NCI-H187 treated with DMSO at 0.1 percent for 48 hours (cell line): Measurements from ENCODE around the gene CRYM.
"Not testable (repeated sequence)": the region's sequence is repeated elsewhere in the genome, so short reads cannot be mapped to it uniquely, and the experiment has no call there.

Experiments
- DNase-seq: peaks from one replicate; lab custom pipeline; 2025; lab: John Stamatoyannopoulos, UW

The CRYM gene

DNA sequence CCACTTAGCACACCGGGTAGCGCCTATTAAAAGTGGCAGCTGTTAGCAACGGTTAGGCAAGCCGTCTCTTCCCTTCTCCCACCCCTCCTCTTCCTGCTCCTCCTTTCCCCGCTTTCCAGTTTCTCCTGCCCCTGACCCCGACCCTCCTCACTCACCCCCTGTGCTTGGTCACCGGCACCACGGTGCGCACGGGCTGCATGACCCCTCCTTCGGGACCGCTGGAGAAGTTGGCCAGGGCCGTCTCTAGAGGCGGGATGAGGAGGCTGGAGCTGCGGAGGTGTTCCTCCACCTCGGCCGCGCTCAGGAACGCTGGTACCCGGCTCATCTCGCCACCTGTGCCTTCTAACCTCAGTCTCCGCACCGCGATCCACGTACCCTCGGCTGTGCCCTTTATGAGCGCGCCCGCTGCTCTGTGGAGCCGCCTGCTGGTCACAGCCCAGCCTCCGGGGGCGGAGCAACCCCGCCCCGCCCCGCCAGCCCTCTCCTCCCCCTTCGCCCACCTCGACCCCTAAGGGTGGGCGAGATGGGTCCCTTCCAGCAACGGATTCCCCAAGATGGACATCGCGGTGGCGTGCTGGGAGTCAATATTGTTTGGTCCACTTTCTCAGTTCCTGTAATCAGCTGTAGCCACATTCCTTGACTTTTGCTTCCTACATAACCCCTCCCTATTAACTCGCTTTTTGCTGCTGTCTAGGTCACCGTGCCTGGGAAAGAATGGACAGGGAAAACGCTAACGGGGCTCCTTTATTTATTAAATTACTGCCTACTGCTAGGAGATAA is at the start of gene CRYM:
Gene CRYM, minus strand, starts transcription at position 364 of the 780 bp plus-strand sequence. Its CDS starts 39 bp downstream, at position 325.
- DNase-seq, result no peak

DNA sequence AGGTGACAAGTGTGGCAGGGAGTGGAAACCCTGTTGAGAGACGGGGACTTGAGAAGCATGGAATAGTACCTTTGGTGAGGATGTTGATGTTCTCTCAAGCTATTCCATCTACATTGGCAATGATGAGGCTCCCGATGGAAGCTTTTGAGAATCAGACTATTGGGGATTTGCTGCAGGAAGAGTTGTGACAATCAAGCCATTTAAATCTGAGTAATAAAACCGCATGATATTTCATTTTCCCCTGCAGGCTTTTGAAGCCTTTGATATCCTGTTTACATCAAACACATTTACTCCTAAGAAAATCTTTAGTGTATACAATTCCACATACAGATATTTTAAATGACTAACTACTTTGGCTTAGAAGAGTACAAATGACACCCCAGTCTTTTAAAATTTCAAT is 49.0 kb upstream of the CRYM start:
- no peak for DNase-seq

- DNase-seq, result no peak
These were observed 48.4 kb upstream of the CRYM start for GRCh38 chr16:21326459-21326858.

DNA sequence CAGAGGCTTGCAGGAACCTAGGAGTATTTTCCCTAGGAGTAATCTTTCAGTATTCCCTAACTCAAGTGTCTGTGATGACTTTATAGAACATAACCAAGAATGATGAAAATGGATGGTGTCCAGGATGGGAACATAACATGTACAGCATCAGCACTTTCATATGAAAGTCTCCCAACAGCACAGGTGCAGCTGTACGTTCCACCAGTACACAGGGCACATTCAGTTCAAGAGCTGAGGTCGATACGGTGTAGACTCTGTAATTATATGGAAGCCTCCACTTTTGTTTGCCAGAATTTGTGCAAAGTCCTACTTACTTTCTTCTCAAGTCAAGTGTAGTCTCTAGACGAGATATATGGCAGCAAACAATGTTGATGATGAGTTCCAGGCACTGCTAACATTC is 46.2 kb upstream of the CRYM start:
- DNase-seq, result no peak

DNA sequence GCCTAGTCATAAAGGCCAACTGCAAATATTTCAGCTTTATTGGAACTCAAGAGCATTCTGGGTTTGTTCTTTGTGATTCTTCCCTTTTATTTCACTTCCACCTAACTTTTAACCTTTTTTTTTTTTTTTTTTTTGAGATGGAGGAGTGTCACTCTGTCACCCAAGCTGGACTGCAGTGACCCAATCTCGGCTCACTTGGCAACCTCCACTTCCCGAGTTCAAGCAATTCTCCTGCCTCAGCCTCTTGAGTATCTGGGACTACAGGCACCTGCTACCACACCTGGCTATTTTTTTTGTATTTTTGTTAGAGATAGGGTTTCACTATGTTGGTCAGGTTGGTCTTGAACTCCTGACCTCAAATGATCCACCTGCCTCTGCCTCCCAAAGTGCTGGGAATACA is 44.2 kb upstream of the CRYM start:
- not testable (repeated sequence) for DNase-seq

GRCh38 chr16:21321736-21322135 is 43.6 kb upstream of the CRYM start:
- no peak for DNase-seq

DNA sequence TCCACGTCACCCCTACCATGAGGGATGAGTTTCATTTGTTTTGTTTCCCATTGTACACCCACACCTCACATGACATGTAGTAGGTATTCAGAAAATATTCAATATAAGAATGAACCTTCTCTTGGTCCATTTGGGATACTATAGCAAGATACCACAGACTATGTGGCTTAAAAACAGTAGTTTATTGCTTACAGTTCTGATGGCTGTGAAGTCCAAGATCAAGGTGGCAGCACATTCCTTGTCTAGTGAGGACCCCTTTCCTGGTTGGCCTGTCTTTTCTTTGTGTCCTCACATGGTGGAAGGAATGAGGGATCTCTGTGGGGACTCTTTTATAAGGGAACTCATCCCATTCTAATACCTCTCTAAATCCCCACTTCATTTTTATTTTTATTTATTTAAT is 36.2 kb upstream of the CRYM start:
- no peak for DNase-seq

- DNase-seq, result not testable (repeated sequence)
These were observed 34.8 kb upstream of the CRYM start for GRCh38 chr16:21312863-21313372.

- not testable (repeated sequence) for DNase-seq
These were observed 34.0 kb upstream of the CRYM start for GRCh38 chr16:21312046-21312445.

GRCh38 chr16:21306712-21307111 is 28.6 kb upstream of the CRYM start:
- not testable (repeated sequence) for DNase-seq

DNA sequence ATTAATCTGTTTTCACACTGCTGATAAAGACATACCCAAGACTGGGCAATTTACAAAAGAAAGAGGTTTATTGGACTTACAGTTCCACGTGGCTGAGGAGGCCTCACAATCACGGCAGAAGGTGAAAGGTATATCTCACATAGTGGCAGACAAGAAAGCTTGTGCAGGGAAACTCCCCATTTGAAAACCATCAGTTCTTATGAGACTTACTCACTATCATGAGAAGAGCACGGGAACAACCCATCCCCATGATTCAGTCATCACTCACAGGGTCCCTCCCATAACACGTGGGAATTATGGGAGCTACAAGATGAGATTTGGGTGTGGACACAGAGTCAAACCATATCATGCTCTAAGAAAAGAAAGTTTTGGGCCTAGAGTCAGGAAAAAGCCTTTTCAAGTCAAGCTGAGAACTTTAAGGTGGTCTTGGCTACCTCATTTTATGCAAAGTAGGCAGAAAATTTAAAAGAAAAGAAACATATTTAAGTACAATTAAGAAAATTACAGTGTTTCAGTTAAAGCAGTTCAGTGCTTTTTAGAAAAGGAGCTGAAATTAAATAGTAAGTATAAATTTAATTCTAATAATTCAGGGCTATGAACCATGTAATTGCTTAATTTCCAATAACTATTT is 24.9 kb upstream of the CRYM start:
- no peak for DNase-seq

DNA sequence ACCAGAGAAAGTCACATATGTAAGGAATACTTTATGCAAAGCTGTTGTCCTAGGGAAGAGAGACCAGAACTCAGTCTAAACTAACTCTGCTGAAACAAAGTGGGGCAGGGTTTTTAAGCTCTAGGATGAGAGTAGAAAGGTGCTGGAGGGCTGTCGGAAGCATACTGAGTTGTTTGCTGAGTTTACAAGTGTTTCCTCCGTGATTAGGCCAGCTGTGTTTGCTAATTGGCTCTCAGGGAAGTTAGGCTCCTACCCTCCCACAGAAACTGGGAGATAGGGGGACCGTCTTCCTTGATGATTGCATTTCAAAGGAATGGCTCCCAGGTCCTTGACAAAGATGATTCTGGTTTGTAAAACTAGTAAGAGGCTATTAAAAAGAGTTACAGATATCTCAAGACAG is 24.4 kb upstream of the CRYM start:
- DNase-seq, result no peak

- DNase-seq, result no peak
These were observed 23.8 kb upstream of the CRYM start for GRCh38 chr16:21301895-21302291.

DNA sequence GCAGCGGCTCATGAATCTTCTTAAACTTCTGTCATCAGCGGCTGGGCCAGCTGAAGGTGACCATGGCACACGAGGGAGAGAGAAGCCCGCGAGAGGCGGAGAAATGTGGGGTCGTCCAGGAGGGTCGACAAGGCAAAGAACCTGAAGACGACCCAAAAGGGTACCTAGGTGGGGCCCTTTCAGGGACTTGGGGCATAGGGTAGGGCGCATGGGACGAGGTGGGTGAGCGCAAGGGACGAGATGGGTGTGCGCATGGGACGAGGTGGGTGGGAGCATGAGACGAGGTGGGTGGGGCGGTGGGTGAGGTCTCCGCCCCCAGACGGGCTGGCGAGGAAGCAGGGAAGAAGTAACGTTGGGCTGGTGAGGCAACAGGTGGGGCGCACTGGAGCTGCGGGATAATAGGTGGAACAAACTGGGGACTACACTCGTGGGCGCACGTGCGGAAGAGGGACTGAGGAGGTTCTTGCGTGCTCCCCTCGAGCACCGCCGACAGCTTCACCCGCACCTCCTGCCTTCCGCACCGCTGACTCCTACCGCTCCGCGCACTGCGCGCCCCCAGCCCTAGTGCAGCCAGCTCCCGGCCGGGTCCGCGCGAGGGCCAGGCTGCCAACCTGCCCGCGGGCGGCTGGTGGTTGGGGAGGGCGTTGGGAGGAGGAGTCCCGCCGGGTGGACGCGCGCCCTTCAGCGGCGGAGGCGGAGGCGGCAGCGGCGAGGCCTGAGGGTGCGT is 23.2 kb upstream of the CRYM start:
- no peak for DNase-seq

DNA sequence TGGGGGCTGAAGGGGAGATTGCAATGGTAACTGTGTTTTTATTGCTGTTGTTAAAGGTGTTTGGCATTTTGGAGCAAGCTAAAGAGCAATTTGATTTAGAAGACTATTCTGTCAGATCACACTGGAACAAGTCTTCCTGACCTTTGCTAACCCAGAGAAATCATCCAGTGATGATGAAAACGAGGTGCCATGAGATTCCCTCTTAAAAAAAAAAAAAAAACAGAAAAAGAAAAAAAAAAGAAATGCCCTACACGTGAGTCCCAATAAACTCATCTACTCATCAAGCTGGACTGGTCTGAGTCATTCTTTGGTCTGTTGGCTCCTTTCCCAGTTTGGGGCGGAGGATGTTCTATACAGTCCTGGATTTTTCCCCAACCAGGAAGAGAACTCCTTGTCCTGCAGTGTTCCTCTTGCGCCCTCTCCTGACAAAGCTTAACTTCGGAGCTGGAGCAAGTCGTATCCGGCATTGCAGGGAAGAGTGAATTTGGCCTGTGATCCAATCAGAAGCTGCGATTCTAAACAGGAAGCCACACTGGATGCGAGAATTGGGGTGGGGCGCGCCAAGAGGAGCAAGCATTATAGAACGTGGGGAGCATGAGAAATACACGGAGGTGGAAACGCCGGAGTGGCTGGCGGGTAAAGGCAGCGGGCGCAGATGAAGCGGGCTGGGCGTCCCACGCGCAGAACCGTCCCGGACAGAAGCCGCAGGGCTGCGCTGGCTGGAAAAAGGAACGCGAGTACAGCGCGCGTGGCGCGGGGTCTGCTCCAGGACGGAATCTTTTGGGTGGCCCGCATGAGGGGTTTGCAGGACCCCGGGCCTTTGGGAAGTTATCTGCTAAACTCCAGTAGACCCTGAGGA is 22.4 kb upstream of the CRYM start:
- peak; percentile 48 for DNase-seq

DNA sequence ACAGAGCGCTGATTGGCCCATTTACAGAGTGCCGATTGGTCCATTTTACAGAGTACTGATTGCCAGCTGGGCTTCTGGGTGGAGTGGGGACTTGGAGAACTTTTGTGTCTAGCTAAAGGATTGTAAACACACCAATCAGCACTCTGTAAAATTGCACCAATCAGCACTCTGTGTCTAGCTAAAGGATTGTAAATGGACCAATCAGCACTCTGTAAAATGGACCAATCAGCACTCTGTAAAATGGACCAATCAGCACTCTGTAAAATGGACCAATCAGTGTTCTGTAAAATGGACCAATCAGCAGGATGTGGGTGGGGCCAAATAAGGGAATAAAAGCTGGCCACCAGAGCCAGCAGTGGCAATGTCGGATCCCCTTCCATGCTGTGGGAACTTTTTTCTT is 11.7 kb upstream of the CRYM start:
- not testable (repeated sequence) for DNase-seq

DNA sequence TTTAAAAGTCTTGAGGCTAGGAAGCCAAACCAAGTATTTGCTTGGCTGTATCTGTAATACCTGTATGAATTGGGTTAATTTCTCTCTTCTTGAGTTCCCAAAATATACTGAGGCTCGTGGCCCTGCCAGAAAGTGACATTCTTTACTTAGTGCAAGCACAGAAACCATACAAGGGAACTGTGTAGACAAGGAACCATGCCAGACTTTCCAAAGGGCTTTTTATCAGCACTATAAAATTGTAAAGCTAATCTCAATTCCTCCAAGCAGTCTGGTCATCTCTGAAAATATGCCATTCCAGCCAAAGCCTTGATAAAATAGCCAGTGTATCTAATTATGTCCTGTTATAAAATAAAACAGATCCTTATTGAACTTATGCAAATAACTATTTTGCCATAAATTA is 7.2 kb upstream of the CRYM start:
- DNase-seq, result no peak

DNA sequence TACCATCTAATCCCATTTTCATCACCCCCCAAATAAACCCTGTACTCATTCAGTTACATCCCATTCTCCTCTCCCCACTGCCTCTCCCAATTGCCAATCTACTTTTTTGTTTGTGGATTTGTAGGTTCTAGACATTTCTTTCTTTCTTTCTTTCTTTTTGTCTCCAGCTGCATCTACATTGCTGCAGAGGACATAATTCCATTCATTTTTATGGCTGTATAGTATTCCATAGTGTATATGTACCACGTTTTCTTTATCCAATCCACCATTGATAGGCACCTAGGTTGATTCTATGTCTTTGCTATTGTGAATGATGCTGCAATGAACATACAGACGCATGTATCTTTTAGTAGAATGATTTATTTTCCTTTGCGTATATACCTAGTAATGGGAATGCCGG is 6.3 kb upstream of the CRYM start:
- no peak for DNase-seq

DNA sequence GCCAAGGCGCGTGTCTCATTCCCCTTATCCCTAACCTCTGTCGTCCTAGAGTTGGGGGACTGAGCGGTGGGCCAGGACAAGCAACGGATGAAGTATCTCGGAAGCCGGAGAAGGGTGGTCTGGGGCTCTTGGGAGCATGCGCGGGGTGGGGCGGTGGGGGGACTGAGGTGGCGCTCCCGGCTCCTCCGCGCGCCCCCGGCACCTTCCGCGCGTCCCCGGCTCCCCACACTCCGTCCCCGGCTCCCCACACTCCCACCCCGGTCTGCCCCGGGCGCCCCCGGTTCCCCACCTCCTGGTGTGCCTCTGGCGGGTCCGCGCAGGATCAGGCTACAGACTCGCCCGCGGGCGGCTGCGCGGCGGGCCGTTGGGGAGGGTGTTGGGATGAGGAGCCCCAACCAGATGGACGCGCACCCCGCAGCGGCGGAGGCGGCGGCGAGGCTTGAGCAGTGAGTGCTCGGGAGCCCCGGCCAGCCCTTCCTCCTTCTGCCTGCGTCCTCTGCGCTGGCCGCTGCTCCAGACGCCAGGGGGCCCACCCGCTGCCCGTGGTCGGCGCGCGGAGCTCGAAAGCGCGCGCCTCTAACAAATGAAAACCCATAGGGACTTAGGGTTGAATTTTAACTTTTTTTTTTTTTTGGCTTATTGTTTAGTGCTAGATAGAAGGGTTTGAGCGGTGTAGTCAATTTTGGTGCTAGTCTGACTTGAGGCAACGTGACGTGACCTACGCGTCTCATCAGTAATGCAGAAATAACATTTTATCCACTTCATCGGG is 5.6 kb upstream of the CRYM start:
- no peak for DNase-seq

- DNase-seq, result no peak
These were observed 3.8 kb upstream of the CRYM start for GRCh38 chr16:21281698-21282389.
